ENCODE results near the gene SCUBE1. TPM values are rescaled to one million over a fixed set of nuclear protein-coding genes. Genes with fewer than 3 reads are reported as not detected.
A peak's percentile ranks its signal among the peaks of the same experiment; 100 is the strongest.

The SCUBE1 gene
- total and polyA plus RNA-seq, 3 experiments from 2014 or later, result 0.07 to 0.33 TPM; not detected in 1

DNA sequence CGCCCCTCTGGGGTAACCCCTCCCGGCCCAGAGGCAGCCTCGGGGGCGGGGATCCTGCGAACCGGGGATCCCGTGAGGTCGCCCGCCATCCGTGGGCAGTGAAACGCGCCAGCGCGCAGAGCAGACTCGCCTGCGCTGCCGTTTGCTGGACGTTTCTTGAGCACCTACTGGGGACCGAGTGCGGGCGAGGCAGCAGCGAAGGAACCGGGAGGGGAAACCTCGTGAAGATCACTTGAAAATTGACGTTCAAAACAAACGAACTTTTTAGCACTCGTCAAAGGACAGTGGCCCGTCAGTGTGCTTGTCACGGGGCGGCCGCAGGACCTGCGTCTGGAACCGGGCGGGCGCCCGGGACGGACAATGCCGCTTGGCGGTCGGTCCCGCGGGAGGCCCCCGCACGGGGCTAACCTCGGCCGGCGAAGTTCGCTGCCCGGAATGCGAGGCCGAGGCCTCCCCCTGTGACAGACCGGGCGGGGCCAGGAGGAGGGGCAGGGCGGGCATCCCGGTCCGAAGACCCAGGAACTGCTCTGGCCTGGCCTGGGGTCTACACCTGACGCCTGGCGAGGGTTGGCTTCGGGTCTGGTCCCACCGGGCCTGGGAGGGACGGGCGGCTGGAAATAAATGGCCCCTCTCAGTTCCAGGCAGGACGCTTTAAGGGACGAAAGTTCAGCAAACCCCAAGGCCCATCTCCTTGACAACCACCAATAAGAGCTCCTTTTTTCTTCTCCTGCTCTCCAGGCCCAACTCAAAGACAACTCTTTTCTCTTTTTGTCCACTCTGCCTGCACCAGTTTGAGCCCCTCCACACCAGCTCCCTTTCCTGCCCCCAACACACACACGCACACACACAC is 723 bp upstream of the SCUBE1 start:
- H3K4me3 Mint-ChIP-seq, result peak overlapping the region in 5 of 7 donors; percentile 20 to 79 (median 56)
- peak in 1 of 5 donors; percentile 49 for DNase-seq
- Histone ChIP-seq H3K36me3 (ENCODE audit: insufficient read depth, low read length) (no peaks in the 10 kb centered on the region), H3K27ac (ENCODE audit: low read depth, low read length) (no peak overlapping the region), H3K27me3 (ENCODE audit: insufficient read depth, low read length, poor library complexity, severe bottlenecking) (peaks cover 17% of the 10 kb centered on the region), H3K4me1 (ENCODE audit: insufficient read depth, low read length) (no peaks in the 10 kb centered on the region), H3K9me3 (ENCODE audit: low read length) (no peaks in the 10 kb centered on the region), H3K4me3 (ENCODE audit: low read length) (no peak overlapping the region)
- peaks cover 35 to 61% of the 10 kb centered on the region in 2 donors for H3K27me3 Mint-ChIP-seq
- H3K9me3 Mint-ChIP-seq, result no peaks in the 10 kb centered on the region
- ChIA-PET CTCF (interaction anchor here (4.0 to 4.5 kb wide), 2 partner anchors 68 to 112 kb away, joined by 61 to 90 read pairs; no protein-coding TSS in a partner anchor), POLR2A (no interaction called here)
- H3K4me1 Mint-ChIP-seq, result peaks cover 5 to 33% (median 9%) of the 10 kb centered on the region in 3 donors
- H3K36me3 Mint-ChIP-seq, result peaks cover 0 to 4% (median 0%) of the 10 kb centered on the region in 3 donors
- peak overlapping the region in 1 of 8 donors; percentile 59 for H3K27ac Mint-ChIP-seq

DNA sequence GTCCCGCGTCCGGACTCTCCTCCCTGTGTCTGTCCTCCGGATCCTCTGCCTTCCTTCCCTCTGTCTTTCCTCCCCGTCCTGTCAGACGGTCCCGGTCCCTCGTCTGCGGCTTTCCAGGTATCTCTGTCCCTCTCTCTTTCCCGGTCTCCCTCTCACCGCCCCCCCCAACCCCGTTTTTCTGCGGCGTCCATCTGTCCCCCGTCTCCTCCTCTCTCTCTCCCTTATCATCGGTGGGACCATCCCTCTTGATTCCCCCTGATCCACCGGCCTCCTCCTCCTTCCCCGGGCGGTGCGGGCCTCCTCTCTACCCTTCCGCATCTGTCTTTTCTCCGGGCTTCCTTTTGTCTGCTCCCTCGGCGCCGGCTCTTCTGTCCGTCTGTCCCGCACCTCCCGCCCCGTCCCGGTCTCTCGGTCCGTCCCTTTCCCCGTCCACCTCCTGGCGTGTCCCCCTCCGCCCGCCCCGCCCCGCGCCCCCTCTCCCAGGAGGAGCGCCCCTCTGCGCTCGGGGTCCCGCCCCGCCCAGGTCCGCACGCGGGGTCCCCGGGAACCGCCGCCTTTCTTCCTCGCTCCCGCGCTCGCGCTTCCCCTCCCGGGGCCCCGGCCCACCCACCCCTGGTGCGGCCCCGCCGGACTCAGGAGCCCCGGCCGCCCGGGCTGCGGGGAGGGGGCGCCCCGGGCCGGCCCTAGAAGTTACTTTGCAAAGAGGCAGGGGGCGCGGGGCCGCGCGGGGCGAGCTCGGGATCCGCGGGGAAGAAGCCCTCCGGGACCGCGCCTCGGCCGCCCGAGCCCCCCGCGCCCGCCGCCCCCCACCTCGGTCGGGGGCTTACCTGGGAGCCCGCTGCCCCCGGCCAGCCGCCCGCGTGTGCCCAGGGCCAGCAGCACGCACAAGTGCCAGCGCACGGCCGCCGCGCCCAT is 568 bp downstream of the SCUBE1 start:
- Mint-ChIP-seq H3K4me1 (peaks cover 5 to 33% (median 9%) of the 10 kb centered on the region in 3 donors), H3K27ac (no peak overlapping the region), H3K27me3 (peaks cover 41 to 49% of the 10 kb centered on the region in 2 donors), H3K9me3 (no peaks in the 10 kb centered on the region), H3K4me3 (peak overlapping the region in 5 of 7 donors; percentile 31 to 79 (median 46)), H3K36me3 (peaks cover 0 to 4% (median 0%) of the 10 kb centered on the region in 3 donors)
- Histone ChIP-seq H3K27ac (ENCODE audit: low read depth, low read length) (no peak overlapping the region), H3K4me1 (ENCODE audit: insufficient read depth, low read length) (no peaks in the 10 kb centered on the region), H3K9me3 (ENCODE audit: low read length) (no peaks in the 10 kb centered on the region), H3K4me3 (ENCODE audit: low read length) (no peak overlapping the region), H3K36me3 (ENCODE audit: insufficient read depth, low read length) (no peaks in the 10 kb centered on the region), H3K27me3 (ENCODE audit: insufficient read depth, low read length, poor library complexity, severe bottlenecking) (peaks cover 17% of the 10 kb centered on the region)
- DNase-seq, result no peak
- CTCF ChIA-PET, result no interaction called here
- POLR2A ChIA-PET, result no interaction called here

DNA sequence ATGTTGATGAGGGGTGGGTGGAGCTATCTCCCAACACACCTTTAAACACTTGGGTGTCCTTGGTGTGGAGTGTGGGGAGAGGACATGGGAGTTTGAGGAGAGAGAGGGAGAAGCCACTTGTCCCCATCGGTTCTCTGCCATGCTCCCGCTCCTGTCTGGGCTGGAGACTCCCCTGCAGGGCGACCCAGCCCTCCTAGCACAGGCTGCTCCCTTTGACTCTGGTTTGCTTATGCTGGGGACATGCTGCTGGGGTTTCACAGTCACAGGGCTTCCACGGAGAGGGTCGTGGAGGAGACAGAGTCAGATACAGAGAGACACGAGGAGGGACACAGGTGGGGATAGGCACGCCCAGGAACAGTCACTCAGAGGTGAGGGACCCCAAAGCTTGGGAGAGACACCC is 1.6 kb downstream of the SCUBE1 start:
- Histone ChIP-seq H3K36me3 (ENCODE audit: insufficient read depth, low read length) (no peaks in the 10 kb centered on the region), H3K4me3 (ENCODE audit: low read length) (no peak overlapping the region), H3K9me3 (ENCODE audit: low read length) (no peaks in the 10 kb centered on the region), H3K4me1 (ENCODE audit: insufficient read depth, low read length) (no peaks in the 10 kb centered on the region), H3K27me3 (ENCODE audit: insufficient read depth, low read length, poor library complexity, severe bottlenecking) (peaks cover 17% of the 10 kb centered on the region), H3K27ac (ENCODE audit: low read depth, low read length) (no peak overlapping the region)
- Mint-ChIP-seq H3K36me3 (peaks cover 0 to 4% (median 0%) of the 10 kb centered on the region in 3 donors), H3K27ac (peak overlapping the region in 1 of 8 donors; percentile 34), H3K4me3 (peak overlapping the region in 5 of 7 donors; percentile 47 to 65 (median 55)), H3K4me1 (peaks cover 4 to 32% (median 9%) of the 10 kb centered on the region in 3 donors), H3K27me3 (peaks cover 41 to 47% of the 10 kb centered on the region in 2 donors), H3K9me3 (no peaks in the 10 kb centered on the region)
- ChIA-PET POLR2A (no interaction called here), CTCF (no interaction called here)
- DNase-seq, result no peak

DNA sequence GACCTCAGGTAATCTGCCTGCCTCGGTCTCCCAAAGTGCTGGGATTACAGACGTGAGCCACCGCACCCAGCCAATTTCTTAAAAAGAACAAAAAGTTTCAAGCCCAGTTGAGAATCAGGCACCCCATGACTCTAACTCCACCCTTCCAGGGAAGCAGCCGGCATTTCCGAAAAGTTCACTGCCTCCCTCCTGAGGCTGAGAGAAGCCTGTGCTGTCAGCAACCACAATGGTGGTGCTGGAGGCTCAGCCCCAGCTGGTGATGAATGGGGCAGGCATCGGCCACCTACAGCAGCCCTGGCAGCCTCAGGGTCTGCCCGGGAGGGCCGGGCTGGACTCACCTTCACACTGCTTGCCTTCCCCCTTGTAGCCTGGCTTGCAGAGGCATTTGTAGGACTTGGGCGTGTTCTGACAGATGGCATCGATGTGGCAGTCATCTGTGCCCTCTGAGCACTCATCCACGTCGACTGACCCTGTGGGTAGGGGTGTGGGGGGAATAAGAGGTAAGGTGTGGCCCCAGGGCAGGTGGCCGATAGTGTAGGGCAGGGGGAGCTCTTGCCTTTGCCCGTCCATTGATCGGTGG is 4.3 kb downstream of the SCUBE1 start:
- Mint-ChIP-seq H3K27me3 (peaks cover 24 to 28% of the 10 kb centered on the region in 2 donors), H3K4me1 (peaks cover 2 to 10% (median 4%) of the 10 kb centered on the region in 3 donors), H3K9me3 (no peaks in the 10 kb centered on the region), H3K4me3 (no peak overlapping the region), H3K27ac (no peak overlapping the region), H3K36me3 (no peaks in the 10 kb centered on the region)
- DNase-seq, result no peak
- H3K27me3 ChIP-seq (ENCODE audit: insufficient read depth, low read length, poor library complexity, severe bottlenecking), result peaks cover 8% of the 10 kb centered on the region
- H3K4me1 ChIP-seq (ENCODE audit: insufficient read depth, low read length), result no peaks in the 10 kb centered on the region
- CTCF ChIA-PET, result no interaction called here
- H3K27ac ChIP-seq (ENCODE audit: low read depth, low read length), result no peak overlapping the region
- no peaks in the 10 kb centered on the region for H3K36me3 ChIP-seq (ENCODE audit: insufficient read depth, low read length)
- no peaks in the 10 kb centered on the region for H3K9me3 ChIP-seq (ENCODE audit: low read length)
- H3K4me3 ChIP-seq (ENCODE audit: low read length), result no peak overlapping the region
- POLR2A ChIA-PET, result interaction anchor here (0.9 kb wide), 1 partner anchor 39 kb away, joined by 3 read pairs; no protein-coding TSS in a partner anchor

- Mint-ChIP-seq H3K4me3 (no peak overlapping the region), H3K36me3 (no peaks in the 10 kb centered on the region), H3K27ac (no peak overlapping the region), H3K27me3 (peaks cover 24 to 28% of the 10 kb centered on the region in 2 donors), H3K9me3 (no peaks in the 10 kb centered on the region), H3K4me1 (peaks cover 2 to 10% (median 4%) of the 10 kb centered on the region in 3 donors)
- no peak for DNase-seq
- Histone ChIP-seq H3K36me3 (ENCODE audit: insufficient read depth, low read length) (no peaks in the 10 kb centered on the region), H3K9me3 (ENCODE audit: low read length) (no peaks in the 10 kb centered on the region), H3K27ac (ENCODE audit: low read depth, low read length) (no peak overlapping the region), H3K4me1 (ENCODE audit: insufficient read depth, low read length) (no peaks in the 10 kb centered on the region), H3K27me3 (ENCODE audit: insufficient read depth, low read length, poor library complexity, severe bottlenecking) (peaks cover 8% of the 10 kb centered on the region), H3K4me3 (ENCODE audit: low read length) (no peak overlapping the region)
- ChIA-PET CTCF (interaction anchor here (1.6 to 1.8 kb wide), 2 partner anchors 8 to 38 kb away, joined by 3 to 6 read pairs; no protein-coding TSS in a partner anchor), POLR2A (no interaction called here)
Measured at GRCh38 chr22:43337946-43338345, 5.2 kb downstream of the SCUBE1 start.

GRCh38 chr22:43337385-43337784 is 5.8 kb downstream of the SCUBE1 start:
- H3K4me3 Mint-ChIP-seq, result no peak overlapping the region
- Histone ChIP-seq H3K9me3 (ENCODE audit: low read length) (no peaks in the 10 kb centered on the region), H3K4me3 (ENCODE audit: low read length) (no peak overlapping the region), H3K27ac (ENCODE audit: low read depth, low read length) (no peak overlapping the region), H3K4me1 (ENCODE audit: insufficient read depth, low read length) (no peaks in the 10 kb centered on the region), H3K36me3 (ENCODE audit: insufficient read depth, low read length) (no peaks in the 10 kb centered on the region), H3K27me3 (ENCODE audit: insufficient read depth, low read length, poor library complexity, severe bottlenecking) (peaks cover 8% of the 10 kb centered on the region)
- DNase-seq, result no peak
- H3K36me3 Mint-ChIP-seq, result no peaks in the 10 kb centered on the region
- peaks cover 22 to 26% of the 10 kb centered on the region in 2 donors for H3K27me3 Mint-ChIP-seq
- H3K9me3 Mint-ChIP-seq, result no peaks in the 10 kb centered on the region
- peaks cover 2 to 8% (median 2%) of the 10 kb centered on the region in 3 donors for H3K4me1 Mint-ChIP-seq
- H3K27ac Mint-ChIP-seq, result no peak overlapping the region
- POLR2A ChIA-PET, result no interaction called here
- CTCF ChIA-PET, result interaction anchor here (1.6 to 1.8 kb wide), 2 partner anchors 9 to 38 kb away, joined by 3 to 6 read pairs; no protein-coding TSS in a partner anchor

DNA sequence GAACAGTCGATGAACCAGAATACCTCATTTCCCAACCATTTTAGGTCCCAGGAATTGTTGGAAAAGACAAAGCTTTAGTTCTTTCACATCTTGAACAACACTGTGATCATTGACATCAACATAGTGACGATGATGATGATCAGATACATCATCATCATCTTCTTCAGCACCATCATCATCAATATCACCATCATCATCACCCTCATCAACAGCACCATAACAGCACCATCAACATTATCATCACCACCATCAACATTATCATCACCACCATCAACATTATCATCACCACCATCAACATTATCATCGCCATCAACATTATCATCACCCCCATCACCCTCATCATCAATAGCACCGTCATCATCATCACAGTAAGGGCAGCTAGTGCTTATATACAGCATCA is 8.8 kb downstream of the SCUBE1 start:
- Mint-ChIP-seq H3K4me1 (peaks cover 0 to 5% (median 0%) of the 10 kb centered on the region in 3 donors), H3K4me3 (no peak overlapping the region), H3K27ac (no peak overlapping the region), H3K9me3 (no peaks in the 10 kb centered on the region), H3K27me3 (peaks cover 0 to 15% of the 10 kb centered on the region in 2 donors), H3K36me3 (no peaks in the 10 kb centered on the region)
- H3K4me3 ChIP-seq (ENCODE audit: low read length), result no peak overlapping the region
- CTCF ChIA-PET, result interaction anchor here (1.5 kb wide), 1 partner anchor 13 kb away, joined by 3 read pairs; no protein-coding TSS in a partner anchor
- H3K4me1 ChIP-seq (ENCODE audit: insufficient read depth, low read length), result no peaks in the 10 kb centered on the region
- H3K27ac ChIP-seq (ENCODE audit: low read depth, low read length), result no peak overlapping the region
- no peaks in the 10 kb centered on the region for H3K36me3 ChIP-seq (ENCODE audit: insufficient read depth, low read length)
- H3K9me3 ChIP-seq (ENCODE audit: low read length), result no peaks in the 10 kb centered on the region
- no peaks in the 10 kb centered on the region for H3K27me3 ChIP-seq (ENCODE audit: insufficient read depth, low read length, poor library complexity, severe bottlenecking)
- no peak for DNase-seq
- POLR2A ChIA-PET, result no interaction called here

Measured in CD8-positive, alpha-beta memory T cell (primary cell).